KBM-7 (cell line): ENCODE data around the gene FOXP1.

Experiments used
- DNase-seq: peaks from one replicate; pipeline ENCODE4 v3.0.0-alpha.2; 2015
- in situ Hi-C: fragments of 300-500 bp; cut with MboI; formaldehyde crosslinking; loops from 2 replicates; pipeline ENCODE4 v1.14.3; 2020; ENCODE audit warnings: low sequenced_read_pairs, low pct_unique_long_range_greater_than_20kb, mixed read lengths

FOXP1 gene

DNA sequence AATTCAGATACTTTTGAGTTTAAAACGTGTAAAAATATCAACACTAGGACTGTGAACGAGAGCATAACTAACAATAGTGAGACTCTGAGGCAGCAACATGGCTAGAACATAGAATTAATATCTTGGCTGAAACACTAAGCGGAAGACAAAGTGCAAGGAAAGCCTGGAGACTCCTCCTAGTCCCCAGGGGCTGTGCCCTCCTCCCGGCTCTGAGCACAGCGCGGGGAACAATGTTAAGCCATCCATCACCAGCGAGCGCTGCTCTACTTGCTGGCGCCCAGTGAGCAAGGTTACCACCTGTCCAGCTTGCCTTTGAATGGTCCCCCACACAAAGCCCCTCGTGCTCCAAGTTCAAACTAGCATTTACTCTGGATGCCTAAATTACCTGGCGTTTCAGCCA, 436.9 kb downstream of the FOXP1 start:
- in situ Hi-C loops: no loop called here
- DNase-seq: no peak

DNA sequence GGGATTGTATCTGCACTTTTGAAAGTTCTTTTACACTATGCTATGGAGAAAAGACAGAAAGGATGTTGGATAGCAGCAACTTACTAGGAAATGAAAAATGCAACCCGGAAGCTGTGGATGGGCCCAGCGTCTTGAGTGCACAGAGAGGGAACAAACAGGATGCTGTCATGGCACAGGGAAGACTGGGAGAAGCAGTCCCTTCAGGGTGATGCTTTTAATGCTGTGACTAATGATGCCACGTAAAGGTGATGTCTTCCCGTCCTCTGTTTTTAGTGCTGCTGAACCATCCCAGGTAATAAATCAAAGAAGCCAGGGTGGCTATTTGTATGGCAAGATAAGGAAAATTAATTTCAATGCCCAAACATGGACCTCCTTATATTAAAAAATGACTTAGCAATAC, 437.6 kb downstream of the FOXP1 start:
- in situ Hi-C loops: no loop called here
- no peak for DNase-seq

GRCh38 chr3:71144525-71145253, 438.8 kb downstream of the FOXP1 start:
- DNase-seq: no peak
- in situ Hi-C loops: no loop called here

DNA sequence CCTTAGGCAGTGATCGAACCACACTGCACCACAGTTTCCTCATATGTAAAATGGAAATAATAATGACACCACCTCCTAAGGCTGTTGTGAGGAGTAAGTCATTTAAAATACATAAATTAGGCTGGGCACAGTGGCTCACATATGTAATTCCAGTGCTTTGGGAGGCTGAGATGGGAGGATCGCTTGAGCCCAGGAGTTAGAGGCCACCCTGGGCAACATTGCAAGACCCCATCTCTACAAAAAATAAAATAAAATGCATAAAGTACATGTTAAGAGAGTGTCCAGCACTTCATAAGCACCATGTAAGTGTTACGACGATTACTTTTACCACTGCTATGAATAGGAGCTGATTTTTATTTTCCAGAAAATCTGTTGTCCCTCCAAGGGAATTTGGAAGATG, 440.0 kb downstream of the FOXP1 start:
- in situ Hi-C loops: no loop called here
- no peak for DNase-seq

DNA sequence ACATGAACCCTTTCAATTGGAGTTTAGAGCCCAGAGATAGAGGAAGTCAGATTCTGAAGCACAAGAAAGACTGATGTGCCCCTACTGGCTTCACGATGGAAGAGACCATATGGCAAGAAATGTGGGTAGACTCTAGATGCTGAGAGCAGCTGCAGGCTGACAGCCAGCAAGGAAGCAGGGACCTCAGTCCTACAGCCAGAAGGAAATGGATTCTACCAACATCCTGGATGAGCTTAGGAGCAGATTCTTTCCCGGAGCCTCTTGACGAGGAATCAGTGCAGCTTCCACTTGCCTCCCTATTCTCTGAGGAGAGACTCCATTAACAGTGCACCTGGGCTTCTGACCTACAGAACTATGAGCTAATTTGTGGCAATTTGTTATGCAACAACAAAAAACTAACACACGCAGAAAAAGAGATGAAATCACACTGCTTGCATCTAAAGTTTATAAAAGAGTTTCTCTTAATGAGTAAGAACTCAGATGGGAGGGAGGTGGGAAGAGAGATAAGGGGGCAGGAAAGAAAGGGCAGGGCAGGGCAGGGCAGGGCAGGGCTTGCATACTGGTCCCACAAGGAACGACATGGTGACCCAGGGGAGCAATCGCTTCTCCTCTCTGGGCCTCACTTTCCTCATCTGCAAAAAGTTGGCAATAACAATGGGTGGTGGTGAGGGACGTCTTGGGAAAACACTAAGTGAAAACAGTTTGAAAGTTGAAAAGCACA, 440.9 kb downstream of the FOXP1 start:
- DNase-seq: peak; percentile 60
- in situ Hi-C loops: no loop called here

- in situ Hi-C loops: no loop called here
- DNase-seq: no peak
Measured at GRCh38 chr3:71140477-71140876, 443.1 kb downstream of the FOXP1 start.

DNA sequence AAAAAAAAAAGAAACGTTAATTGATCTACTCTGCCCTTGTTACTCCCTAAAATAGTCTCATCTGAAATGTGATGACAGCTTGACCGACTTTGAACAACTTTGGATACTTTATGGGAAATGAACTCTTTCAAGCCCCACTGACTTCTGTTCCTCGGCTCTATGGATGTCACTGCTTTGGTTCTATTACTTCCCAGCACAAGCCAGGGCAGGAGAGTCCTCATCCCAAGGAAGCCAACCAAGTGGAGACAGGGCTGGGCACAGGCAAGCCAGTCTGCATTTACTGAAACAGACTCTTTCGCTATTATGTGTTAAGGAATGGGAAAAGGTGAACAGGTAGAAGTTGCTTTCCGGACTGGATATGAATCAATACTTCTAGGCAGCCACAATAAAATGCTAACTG, 444.0 kb downstream of the FOXP1 start:
- DNase-seq: no peak
- in situ Hi-C loops: no loop called here

GRCh38 chr3:71138410-71138809, 445.1 kb downstream of the FOXP1 start:
- in situ Hi-C loops: no loop called here

GRCh38 chr3:71136276-71136675, 447.3 kb downstream of the FOXP1 start:
- DNase-seq: no peak
- in situ Hi-C loops: no loop called here

More at GRCh38 chr3:71138410-71138809, 445.1 kb downstream of the FOXP1 start:
- DNase-seq: no peak

DNA sequence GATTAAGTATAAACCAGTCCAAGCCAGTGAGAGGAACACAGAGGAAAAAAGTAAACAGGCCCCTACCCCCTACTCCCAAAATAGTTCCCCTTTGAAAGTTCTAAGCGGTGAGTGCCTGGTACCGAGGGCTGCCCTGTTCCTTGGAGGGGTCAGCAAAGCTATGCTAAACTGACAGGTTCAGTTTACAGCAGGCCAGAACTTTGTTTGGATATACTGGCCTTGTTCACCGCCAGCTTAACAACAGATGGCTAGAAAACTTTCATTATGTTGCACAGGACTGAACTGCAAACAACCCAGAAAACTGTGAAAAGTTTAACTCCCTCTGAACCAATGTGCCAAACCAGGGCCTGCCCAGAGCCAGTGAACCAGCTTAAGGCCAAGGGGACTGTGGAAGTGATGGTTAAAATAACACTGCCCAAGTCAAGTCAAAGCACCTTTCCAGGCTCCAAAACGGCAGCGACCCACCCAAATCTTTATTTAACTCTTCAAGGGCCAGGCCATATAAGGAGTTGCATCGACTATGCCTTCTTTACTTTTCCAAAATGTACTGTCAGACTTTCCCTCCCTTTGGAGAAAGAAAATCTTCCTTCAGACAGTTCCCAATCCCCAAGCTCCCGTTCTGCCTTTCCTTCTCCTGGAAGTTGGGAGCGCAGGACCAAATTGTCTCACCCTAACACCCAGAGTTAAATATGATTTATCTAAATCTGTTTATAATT, 448.0 kb downstream of the FOXP1 start:
- no peak for DNase-seq

GRCh38 chr3:71134521-71134920, 449.0 kb downstream of the FOXP1 start:
- no peak for DNase-seq
- in situ Hi-C loops: no loop called here

More for the DNA sequence above, 448.0 kb downstream of the FOXP1 start:
- in situ Hi-C loops: no loop called here

GRCh38 chr3:71133865-71134264, 449.7 kb downstream of the FOXP1 start:
- DNase-seq: no peak
- in situ Hi-C loops: no loop called here

- no peak for DNase-seq
- in situ Hi-C loops: no loop called here
Measured at GRCh38 chr3:71132995-71133730, 450.4 kb downstream of the FOXP1 start.

DNA sequence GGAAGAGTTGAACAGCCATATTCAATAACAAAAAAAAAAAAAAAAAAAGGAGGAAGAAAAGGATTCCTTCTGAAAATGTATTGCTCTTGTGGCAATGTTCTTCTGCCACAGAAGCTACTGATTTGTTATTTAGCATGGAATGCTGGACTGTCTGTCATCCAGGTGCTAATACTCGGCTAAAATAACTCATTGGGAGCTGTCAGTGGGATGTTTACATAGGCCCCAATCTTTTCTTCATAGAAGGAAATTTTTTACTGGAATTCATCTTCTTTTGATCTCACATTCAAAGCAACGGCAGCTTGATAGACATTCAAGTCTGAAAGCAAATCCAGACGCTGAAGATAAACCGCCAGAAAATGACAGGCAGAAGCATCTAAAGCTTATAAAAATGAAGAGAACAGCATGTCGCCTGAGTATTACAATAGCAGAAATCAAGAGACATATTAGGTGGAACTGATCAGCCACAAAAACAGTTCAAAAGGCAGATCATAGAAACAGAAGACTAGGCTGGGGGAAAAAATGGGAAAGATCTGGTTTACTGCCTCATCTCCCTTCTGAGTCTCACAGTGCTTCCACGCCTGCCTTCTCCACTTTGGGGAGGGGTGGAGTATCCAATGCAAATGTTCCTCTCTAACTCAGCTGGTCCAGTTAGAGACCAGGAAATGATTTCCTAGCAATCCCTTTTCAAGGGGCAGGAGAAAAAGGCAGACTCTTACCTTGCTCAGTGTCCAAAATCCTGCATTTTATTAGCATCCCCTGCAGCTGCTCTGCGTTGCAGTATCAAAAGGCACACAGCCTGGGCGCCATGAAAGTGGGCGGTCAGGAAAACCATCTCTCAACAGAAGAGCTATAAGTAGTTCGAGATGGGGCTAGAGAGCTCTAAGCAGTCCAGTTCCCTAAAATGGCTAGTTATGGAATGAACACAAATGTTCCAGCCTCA, 451.9 kb downstream of the FOXP1 start:
- in situ Hi-C loops: no loop called here
- peak; percentile 28 for DNase-seq

- in situ Hi-C loops: no loop called here
- peak; percentile 90 for DNase-seq
Measured at GRCh38 chr3:71130471-71131374, 452.8 kb downstream of the FOXP1 start.

DNA sequence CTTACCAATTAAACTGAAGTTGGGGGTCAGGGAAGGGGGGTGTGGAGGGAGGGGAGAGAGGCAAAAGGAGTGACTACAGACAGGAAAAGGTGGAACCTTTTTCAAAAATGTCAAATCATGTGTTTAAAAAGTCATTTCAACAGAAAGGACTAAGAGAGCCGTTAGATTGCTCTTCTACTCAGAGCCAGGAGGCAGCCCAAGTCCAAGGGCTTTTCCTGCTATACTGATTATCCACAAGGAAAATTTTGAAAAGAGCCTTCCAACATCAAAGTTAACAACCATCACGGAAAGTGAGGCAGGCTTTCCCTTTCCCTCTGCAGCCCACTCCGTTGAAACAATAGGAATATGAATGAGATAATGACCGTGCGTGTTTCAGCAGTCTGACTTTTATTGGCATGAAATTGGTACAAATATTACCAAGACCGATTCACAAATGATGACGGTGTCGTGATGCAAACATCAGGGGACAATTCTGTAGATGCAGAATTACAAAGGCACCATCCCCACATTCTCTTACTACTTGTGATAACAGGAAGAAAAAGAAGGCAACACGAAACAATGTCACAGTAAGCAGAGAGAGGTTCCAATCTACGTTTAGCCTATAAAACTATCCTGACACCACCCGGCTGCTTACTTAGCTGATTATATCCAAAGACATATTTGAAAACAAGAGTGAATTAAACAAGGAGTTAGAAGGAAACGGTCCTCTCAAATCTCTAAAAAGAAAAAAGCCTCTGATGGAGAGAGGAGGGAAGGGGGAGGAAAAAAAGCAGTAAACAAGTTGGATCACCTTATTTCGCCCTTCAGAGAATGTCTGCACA, 453.7 kb downstream of the FOXP1 start:
- DNase-seq: no peak
- in situ Hi-C loops: no loop called here

- in situ Hi-C loops: no loop called here
- DNase-seq: peak; percentile 15
Measured at GRCh38 chr3:71128961-71129360, 454.6 kb downstream of the FOXP1 start.
